ENCODE results near the gene AWAT2.
"Not testable (repeated sequence)": the region's sequence is repeated elsewhere in the genome, so short reads cannot be mapped to it uniquely, and the experiment has no call there.

The AWAT2 gene

DNA sequence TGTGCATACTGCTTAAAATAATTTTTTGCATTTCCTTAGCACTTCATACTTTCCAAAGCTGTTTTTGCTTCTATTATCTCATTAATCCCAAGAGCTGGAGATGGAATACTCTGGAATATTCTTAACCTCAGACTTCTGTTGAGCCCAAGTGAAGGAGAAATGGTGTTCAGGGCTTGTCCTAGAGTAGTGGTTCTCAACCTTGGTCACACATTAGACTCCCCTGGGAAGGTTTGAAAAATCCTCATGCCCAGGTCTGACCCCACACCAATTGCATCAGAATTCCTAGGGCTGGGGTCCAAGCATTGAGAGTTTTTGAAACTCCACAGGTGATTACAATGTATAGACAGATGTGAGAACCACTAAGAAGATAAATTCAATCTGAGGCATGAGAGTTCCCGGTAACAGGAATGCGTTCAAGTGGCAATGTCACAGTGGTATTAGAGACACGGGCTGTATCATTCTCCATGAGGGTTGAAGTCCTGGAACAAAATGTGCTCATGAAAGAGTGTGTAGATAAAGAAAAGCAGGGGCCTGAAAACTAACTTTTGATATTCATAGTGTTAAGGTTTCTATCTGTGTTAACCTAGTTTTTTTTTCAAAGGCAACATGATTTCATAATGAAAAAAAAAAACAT lies 47.9 kb downstream of the AWAT2 start:
- no peak for DNase-seq (ENCODE audit: low spot score)
- no peak overlapping the region for H3K27ac ChIP-seq
- no peak overlapping the region for H3K4me3 ChIP-seq
- TF ChIP-seq CTCF (IDR thresholded peaks at IDR 0.05), result no peak

GRCh38 chrX:70001269-70001668 lies 48.5 kb downstream of the AWAT2 start:
- no peak for TF ChIP-seq CTCF (IDR thresholded peaks at IDR 0.05)

GRCh38 chrX:69998299-69998698 lies 51.4 kb downstream of the AWAT2 start:
- not testable (repeated sequence) for H3K27ac ChIP-seq; H3K4me3 ChIP-seq; DNase-seq (ENCODE audit: low spot score)

More at GRCh38 chrX:70001269-70001668, 48.5 kb downstream of the AWAT2 start:
- Histone ChIP-seq H3K27ac (no peak overlapping the region), H3K4me3 (no peak overlapping the region)
- DNase-seq (ENCODE audit: low spot score), result no peak

DNA sequence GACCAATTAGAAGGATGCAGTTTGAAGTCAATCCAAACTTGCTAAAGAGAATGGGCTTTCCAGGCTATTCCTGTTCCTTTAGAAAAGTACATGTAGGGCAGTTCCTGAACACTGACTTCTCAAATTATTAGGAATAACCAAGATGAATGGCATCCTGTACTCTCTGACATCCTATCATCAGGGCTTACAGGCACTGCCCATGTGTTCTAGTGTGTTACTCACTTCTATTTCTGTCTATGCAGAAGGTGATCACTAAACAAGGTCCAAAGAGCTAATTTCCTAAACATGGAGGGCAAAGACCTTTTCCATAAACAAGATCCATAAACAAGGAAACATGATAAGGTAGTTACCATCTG lies 53.6 kb downstream of the AWAT2 start:
- Histone ChIP-seq H3K4me3 (no peak overlapping the region), H3K27ac (no peak overlapping the region)
- DNase-seq (ENCODE audit: low spot score), result no peak
- no peak for TF ChIP-seq CTCF (IDR thresholded peaks at IDR 0.05)

DNA sequence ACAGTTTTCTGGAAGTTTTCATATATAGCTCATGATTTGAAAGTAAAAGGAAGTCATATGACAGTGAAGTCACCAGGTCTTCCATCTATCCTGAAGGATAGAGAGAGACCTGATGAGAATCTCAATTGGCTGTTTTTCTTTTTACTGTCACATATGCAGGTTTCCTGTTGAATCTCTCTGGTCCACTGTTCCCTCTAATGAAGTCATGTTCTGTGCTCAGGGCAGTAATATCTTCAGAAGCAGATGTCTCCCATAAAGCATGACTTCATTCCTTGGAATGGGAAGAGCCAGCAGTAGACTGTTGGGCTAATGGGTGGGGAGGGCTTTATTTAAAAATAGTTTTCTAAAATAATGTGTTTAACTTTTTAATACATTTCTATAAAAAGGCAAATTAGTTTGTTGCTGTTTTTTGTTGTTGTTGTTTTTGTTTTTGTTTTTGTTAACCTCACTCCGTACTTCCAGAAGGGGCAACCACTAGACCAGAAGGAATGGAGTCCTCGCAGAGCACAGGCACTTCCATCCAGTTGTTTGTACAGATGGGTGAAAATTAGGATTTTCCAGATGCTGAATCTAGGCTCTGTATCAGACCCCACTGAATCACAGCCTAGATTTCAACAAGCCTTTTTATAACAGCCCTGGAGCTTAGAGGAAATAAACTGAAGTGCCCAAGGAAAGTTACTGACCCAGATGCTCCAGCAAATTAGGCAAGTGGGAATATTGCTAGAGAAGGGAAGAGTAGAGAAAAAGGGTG lies 54.2 kb downstream of the AWAT2 start:
- Histone ChIP-seq H3K4me3 (no peak overlapping the region), H3K27ac (no peak overlapping the region)
- no peak for DNase-seq (ENCODE audit: low spot score)
- TF ChIP-seq CTCF (IDR thresholded peaks at IDR 0.05), result no peak

DNA sequence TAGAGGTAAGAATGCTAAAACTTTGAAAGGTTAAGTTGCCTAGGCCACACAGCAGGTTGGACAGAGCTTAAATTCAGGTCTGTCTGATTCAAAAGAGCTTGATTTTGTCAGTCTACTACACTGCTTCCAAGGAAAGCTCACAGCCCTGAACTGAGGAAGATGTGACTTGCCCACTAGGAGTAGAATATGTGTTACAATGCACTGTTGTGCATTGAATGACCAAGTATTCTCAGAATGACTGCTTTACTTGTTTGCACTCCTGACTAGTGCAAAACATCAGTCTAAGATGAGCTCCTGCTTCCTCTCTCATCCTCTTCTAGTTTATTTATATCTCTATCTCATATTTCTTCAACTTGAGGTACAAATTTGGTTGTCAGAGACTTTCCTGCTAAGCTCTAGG lies 56.2 kb downstream of the AWAT2 start:
- H3K27ac ChIP-seq, result no peak overlapping the region
- no peak for TF ChIP-seq CTCF (IDR thresholded peaks at IDR 0.05)
- DNase-seq (ENCODE audit: low spot score), result no peak
- H3K4me3 ChIP-seq, result no peak overlapping the region

- H3K4me3 ChIP-seq, result no peak overlapping the region
- no peak overlapping the region for H3K27ac ChIP-seq
- DNase-seq (ENCODE audit: low spot score), result no peak
- TF ChIP-seq CTCF (IDR thresholded peaks at IDR 0.05), result no peak
These were observed 58.1 kb downstream of the AWAT2 start for GRCh38 chrX:69991685-69992084.

Data from coronary artery (tissue), 2 donors.